Gastroesophageal sphincter (tissue), 4 donors: Measurements from ENCODE around the gene IKZF2. TPM values are rescaled to one million over a fixed set of nuclear protein-coding genes. Genes with fewer than 3 reads are reported as not detected.
A peak's percentile ranks its signal among the peaks of the same experiment; 100 is the strongest.

Experiments used
- ATAC-seq: fragments of 150-250 bp; one replicate; pipeline ENCODE4 v1.9.1; 2016; ENCODE audit warnings: mild to moderate bottlenecking, moderate library complexity
- H3K27ac ChIP-seq, 4 donors: fragments of 200-600 bp; sonication (generic) in 3 of 4; 1 replicate in 3 of 4; 2 replicates in 1 of 4; pipeline ENCODE4 v1.5.1; 2016 to 2019
- H3K27me3 ChIP-seq: fragments of 200-600 bp; sonication (generic); one replicate; pipeline ENCODE4 v1.5.1; 2019
- H3K36me3 ChIP-seq, 2 donors: fragments of 200-600 bp; sonication (generic); one replicate each; pipeline ENCODE4 v1.5.1; 2019; ENCODE audit warnings: control low read depth in 1 of 2
- H3K4me1 ChIP-seq, 3 donors: fragments of 200-600 bp; sonication (generic); 1 replicate in 2 of 3; 2 replicates in 1 of 3; pipeline ENCODE4 v1.5.1; 2016 to 2019; ENCODE audit warnings: control low read depth in 2 of 3
- H3K4me3 ChIP-seq, 2 donors: fragments of 200-600 bp; sonication (generic); one replicate each; pipeline ENCODE4 v1.5.1; 2019; ENCODE audit warnings: mild to moderate bottlenecking in 1 of 2, moderate library complexity in 1 of 2
- H3K9me3 ChIP-seq, 3 donors: fragments of 200-600 bp; sonication (generic); one replicate each; pipeline ENCODE4 v1.5.1; 2017 to 2019; ENCODE audit warnings: control low read depth in 2 of 3
- EP300 ChIP-seq: sonication (generic); formaldehyde crosslinking; IDR thresholded peaks from one replicate; pipeline ENCODE4 v1.6.1; 2017; ENCODE audit warnings: antibody characterized with exemption, mild to moderate bottlenecking
- POLR2A ChIP-seq, 2 donors: fragments of 450-650 bp; IDR thresholded peaks; one replicate each; pipeline ENCODE4 v1.6.1; 2017; ENCODE audit warnings: antibody characterized with exemption in 2 of 2, mild to moderate bottlenecking in 2 of 2, moderate library complexity in 1 of 2
- POLR2AphosphoS5 ChIP-seq: sonication (generic); formaldehyde crosslinking; IDR thresholded peaks from one replicate; pipeline ENCODE4 v1.6.1; 2017; ENCODE audit warnings: antibody characterized with exemption
- WGBS, 2 donors: methylation state at CpG; one replicate each; pipeline ENCODE4 v1.1.5; 2018; ENCODE audit warnings: low coverage in 1 of 2; 5-methylcytosine and 5-hydroxymethylcytosine counted together
- total RNA-seq, 4 donors: library from RNA; depleted of rRNA; stranded (reverse); fragments of >200 nt; gene quantifications; one replicate each; pipeline ENCODE4 v1.1.0, GENCODE V29; 2016
- TF ChIP-seq, protein P1 (sequence below), 4 experiments: fragments of 200-600 bp in 2 of 4; fragments of 450-650 bp in 2 of 4; sonication (generic) in 1 of 4; IDR thresholded peaks; one replicate each; pipeline ENCODE4 v1.5.1; 2017 to 2019; ENCODE audit warnings: antibody characterized with exemption in 4 of 4, mild to moderate bottlenecking in 2 of 4, moderate library complexity in 2 of 4

IKZF2 gene
- total RNA-seq, 4 donors from 2014 or later: 4.2 to 11.6 (median 9.6) TPM

DNA sequence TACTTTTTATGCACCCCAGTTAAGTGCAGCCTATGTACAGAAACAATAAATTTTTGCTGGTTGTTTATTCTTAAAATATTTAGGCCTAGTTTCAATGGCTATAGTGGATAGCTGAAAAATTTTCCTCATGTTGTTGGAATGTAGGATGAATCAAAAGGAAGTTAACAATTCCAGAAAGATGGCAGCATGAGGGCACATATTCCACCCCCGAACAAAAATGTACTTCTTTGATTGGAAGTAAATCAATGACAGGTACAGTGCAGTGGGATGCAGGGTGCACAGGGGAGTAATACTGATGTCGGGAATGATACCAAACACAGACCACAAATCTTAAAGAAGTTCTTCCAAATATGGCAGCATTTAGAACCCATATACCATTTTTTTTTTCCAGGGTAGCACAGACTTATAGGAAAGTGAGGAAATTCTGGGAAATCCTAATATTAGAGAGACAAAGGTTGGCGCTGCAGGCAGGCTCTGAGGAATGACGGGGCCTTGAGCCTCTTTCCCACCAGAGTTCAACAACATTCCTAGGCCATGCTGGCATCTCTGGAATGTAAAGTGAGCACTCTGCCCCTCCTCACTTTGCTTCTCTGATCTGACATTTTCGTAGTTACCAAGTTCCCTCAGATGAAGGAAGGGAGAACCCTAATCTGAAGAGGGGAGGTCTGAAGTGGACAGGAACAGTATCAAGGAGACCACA is 36.6 kb upstream of the IKZF2 start:
- H3K27me3 ChIP-seq: no peaks in the 10 kb centered on the region

DNA sequence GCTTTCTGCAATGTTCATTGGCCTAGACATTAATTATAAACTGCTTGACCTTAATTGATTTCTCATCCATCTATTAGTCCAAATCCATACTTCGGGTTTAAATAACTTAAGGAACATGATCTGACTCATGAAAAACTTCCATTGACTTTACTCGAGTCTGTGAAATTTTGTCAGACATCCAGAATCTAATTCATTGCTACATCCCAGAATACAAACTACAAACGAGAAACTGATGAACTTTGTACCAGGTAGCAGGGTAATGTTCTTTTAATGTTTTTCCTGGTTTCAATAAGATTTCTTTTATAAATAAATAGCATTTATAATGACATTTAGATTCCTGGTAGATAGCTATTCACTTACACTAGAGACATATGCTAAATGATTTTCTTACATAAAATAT is 36.0 kb upstream of the IKZF2 start:
- Histone ChIP-seq H3K36me3 (no peaks in the 10 kb centered on the region), H3K4me1 (peaks cover 0 to 21% (median 0%) of the 10 kb centered on the region in 3 donors), H3K4me3 (no peak overlapping the region), H3K9me3 (no peaks in the 10 kb centered on the region), H3K27ac (no peak overlapping the region), H3K27me3 (no peaks in the 10 kb centered on the region)
- 26 to 47% methylated on average over 3 of the region's 3 CpGs for WGBS, 2 donors
- TF ChIP-seq EP300: no peak
- no peak for ATAC-seq

More for the DNA sequence above, 36.6 kb upstream of the IKZF2 start:
- 32 to 49% methylated on average over 2 to 5 of the region's 5 CpGs for WGBS, 2 donors
- H3K9me3 ChIP-seq: no peaks in the 10 kb centered on the region
- no peaks in the 10 kb centered on the region for H3K36me3 ChIP-seq
- peaks cover 0 to 21% (median 0%) of the 10 kb centered on the region in 3 donors for H3K4me1 ChIP-seq
- no peak overlapping the region for H3K4me3 ChIP-seq
- peak overlapping the region in 1 of 4 donors; percentile 10 for H3K27ac ChIP-seq
- no peak for ATAC-seq
- TF ChIP-seq EP300 (no peak), POLR2AphosphoS5 (no peak), POLR2A (IDR thresholded peaks at IDR 0.05) (no peak)
- TF ChIP-seq, protein P1, sequence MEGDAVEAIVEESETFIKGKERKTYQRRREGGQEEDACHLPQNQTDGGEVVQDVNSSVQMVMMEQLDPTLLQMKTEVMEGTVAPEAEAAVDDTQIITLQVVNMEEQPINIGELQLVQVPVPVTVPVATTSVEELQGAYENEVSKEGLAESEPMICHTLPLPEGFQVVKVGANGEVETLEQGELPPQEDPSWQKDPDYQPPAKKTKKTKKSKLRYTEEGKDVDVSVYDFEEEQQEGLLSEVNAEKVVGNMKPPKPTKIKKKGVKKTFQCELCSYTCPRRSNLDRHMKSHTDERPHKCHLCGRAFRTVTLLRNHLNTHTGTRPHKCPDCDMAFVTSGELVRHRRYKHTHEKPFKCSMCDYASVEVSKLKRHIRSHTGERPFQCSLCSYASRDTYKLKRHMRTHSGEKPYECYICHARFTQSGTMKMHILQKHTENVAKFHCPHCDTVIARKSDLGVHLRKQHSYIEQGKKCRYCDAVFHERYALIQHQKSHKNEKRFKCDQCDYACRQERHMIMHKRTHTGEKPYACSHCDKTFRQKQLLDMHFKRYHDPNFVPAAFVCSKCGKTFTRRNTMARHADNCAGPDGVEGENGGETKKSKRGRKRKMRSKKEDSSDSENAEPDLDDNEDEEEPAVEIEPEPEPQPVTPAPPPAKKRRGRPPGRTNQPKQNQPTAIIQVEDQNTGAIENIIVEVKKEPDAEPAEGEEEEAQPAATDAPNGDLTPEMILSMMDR (IDR thresholded peaks at IDR 0.05): no peak

DNA sequence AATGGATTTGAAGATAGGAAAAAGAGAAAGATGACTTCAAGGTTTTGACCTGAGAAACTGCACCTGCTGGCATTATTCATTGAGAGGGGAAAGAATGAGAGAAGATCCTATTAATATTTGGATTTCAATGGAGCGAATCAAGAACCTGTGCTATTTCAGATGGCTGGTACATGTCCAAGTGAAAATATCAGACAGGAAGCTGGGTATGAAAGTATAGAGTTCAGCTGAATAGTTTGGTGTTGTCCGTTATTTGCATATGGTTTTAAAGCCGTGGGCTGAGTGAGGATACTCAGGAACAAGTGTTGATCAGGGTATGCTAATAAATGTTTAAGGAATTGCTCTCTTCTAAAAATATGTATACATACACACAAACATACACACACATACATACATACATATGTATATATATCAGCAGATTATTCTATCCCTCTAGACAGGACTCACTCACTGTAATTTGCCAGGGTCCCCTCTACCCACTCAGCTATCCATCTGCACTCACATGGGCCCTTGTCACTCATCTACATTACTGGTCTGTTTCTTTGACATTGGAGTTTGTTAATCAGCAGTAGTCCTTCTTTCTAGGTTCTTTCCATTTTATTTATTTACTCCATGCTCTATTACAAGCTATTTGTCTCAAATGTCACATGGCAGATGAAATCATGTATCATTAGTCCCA is 33.9 kb upstream of the IKZF2 start:
- H3K27ac ChIP-seq: no peak overlapping the region
- WGBS, 2 donors: 78 to 88% methylated on average over 3 of the region's 3 CpGs
- no peaks in the 10 kb centered on the region for H3K27me3 ChIP-seq
- no peak for ATAC-seq
- TF ChIP-seq POLR2A (IDR thresholded peaks at IDR 0.05) (no peak), EP300 (no peak), POLR2AphosphoS5 (no peak)
- H3K4me1 ChIP-seq: peaks cover 0 to 21% (median 0%) of the 10 kb centered on the region in 3 donors
- no peak overlapping the region for H3K4me3 ChIP-seq
- no peaks in the 10 kb centered on the region for H3K36me3 ChIP-seq
- no peaks in the 10 kb centered on the region for H3K9me3 ChIP-seq

DNA sequence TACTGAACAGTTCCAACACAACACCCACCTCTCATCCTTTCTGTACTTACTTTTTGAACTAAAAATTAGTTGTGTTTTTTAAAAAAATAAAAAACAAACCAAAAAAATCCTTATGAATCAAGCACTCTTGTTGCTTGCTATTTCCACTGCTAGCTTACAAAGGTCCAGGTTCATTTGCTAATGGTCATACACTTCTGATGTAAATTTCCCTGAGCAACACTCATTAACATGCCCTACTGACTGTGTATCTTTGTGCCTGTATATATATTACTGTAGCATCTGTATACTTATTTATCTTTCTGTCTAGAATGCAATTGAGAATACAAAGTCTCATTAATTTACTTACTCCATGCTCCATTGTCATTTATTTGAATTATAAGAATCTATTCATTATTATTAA is 30.3 kb upstream of the IKZF2 start:
- H3K36me3 ChIP-seq: no peaks in the 10 kb centered on the region
- H3K4me1 ChIP-seq: no peaks in the 10 kb centered on the region
- H3K27me3 ChIP-seq: no peaks in the 10 kb centered on the region
- H3K27ac ChIP-seq: no peak overlapping the region
- peaks cover 0 to 3% (median 0%) of the 10 kb centered on the region in 3 donors for H3K9me3 ChIP-seq
- H3K4me3 ChIP-seq: no peak overlapping the region
- TF ChIP-seq, protein P1 (IDR thresholded peaks at IDR 0.05): no peak
- TF ChIP-seq EP300 (no peak), POLR2A (IDR thresholded peaks at IDR 0.05) (no peak), POLR2AphosphoS5 (no peak)
- no peak for ATAC-seq

DNA sequence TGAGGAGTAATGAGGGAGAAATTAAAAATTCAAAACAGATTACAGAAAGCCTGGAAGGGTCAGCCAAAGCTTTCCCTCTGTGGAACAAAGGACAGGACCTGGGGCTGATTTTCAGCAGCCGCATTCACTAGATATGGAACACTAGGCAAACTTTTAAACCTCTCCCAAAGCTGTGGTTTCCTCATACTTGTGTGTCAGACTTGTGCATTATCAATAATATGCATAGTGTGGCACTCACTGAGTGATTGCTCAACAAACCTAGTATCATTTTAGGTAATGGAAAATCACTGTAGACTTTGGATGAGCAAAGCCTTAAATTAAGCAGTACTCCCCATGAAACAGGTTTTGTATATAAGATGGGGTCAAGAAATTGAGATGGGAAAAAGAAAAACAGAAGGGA is 26.3 kb upstream of the IKZF2 start:
- Histone ChIP-seq H3K36me3 (no peaks in the 10 kb centered on the region), H3K27ac (no peak overlapping the region), H3K9me3 (peaks cover 0 to 5% (median 0%) of the 10 kb centered on the region in 3 donors), H3K27me3 (no peaks in the 10 kb centered on the region), H3K4me1 (no peaks in the 10 kb centered on the region), H3K4me3 (no peak overlapping the region)
- WGBS, 2 donors: 63 to 93% methylated on average over 1 of the region's 1 CpG
- TF ChIP-seq POLR2A (IDR thresholded peaks at IDR 0.05): no peak
- no peak for TF ChIP-seq POLR2AphosphoS5
- TF ChIP-seq, protein P1 (IDR thresholded peaks at IDR 0.05): no peak
- ATAC-seq: no peak
